ENCODE measurements around the gene AJM1. TPM values are rescaled to one million over a fixed set of nuclear protein-coding genes. Genes with fewer than 3 reads are reported as not detected.
"Not testable (repeated sequence)": the region's sequence is repeated elsewhere in the genome, so short reads cannot be mapped to it uniquely, and the experiment has no call there.

The AJM1 gene
- total RNA-seq, 1 donor from 2014 or later, result 5.9 TPM

- intact Hi-C loops (cut with DNase I), result no loop called here
- TF ChIP-seq CTCF (IDR thresholded peaks at IDR 0.05), result no peak
- peak overlapping the region; percentile 86 to 91 for H3K27ac ChIP-seq
These were observed 22.9 kb downstream of the AJM1 start for GRCh38 chr9:136865041-136865767.

GRCh38 chr9:136865768-136866103 lies 23.5 kb downstream of the AJM1 start:
- DNase-seq (ENCODE audit: low spot score in 2 of 2), result no peak
- H3K9me3 ChIP-seq, result no peaks in the 10 kb centered on the region
- peak overlapping the region; percentile 86 to 91 for H3K27ac ChIP-seq
- H3K4me3 ChIP-seq, result peak overlapping the region; percentile 81 to 97
- H3K27me3 ChIP-seq, result no peaks in the 10 kb centered on the region
- TF ChIP-seq CTCF (IDR thresholded peaks at IDR 0.05), result no peak
- intact Hi-C loops (cut with DNase I), result loop anchor here (1.0 kb wide), 3 partner anchors 16 to 79 kb away; partner anchors contain the start of genes FBXW5, PHPT1 and TRAF2
- peaks cover 30 to 33% of the 10 kb centered on the region in 2 donors for H3K36me3 ChIP-seq
- H3K4me1 ChIP-seq, result peaks cover 5 to 15% of the 10 kb centered on the region in 2 donors

More at GRCh38 chr9:136865041-136865767, 22.9 kb downstream of the AJM1 start:
- Histone ChIP-seq H3K36me3 (peaks cover 33 to 34% of the 10 kb centered on the region in 2 donors), H3K9me3 (no peaks in the 10 kb centered on the region), H3K4me1 (peaks cover 5 to 15% of the 10 kb centered on the region in 2 donors), H3K27me3 (no peaks in the 10 kb centered on the region), H3K4me3 (peak overlapping the region; percentile 81 to 97)
- DNase-seq (ENCODE audit: low spot score in 2 of 2), result no peak

- H3K9me3 ChIP-seq; DNase-seq (ENCODE audit: low spot score in 2 of 2); H3K27me3 ChIP-seq: not testable (repeated sequence)
- peak overlapping the region; percentile 81 to 97 for H3K4me3 ChIP-seq
- intact Hi-C loops (cut with DNase I), result loop anchor here (1.0 kb wide), 3 partner anchors 18 to 77 kb away; partner anchors contain the start of genes FBXW5, PHPT1 and TRAF2
- H3K27ac ChIP-seq, result peak overlapping the region; percentile 61 to 71
- peaks cover 5 to 15% of the 10 kb centered on the region in 2 donors for H3K4me1 ChIP-seq
- peaks cover 18 to 21% of the 10 kb centered on the region in 2 donors for H3K36me3 ChIP-seq
These were observed 24.7 kb downstream of the AJM1 start for GRCh38 chr9:136866898-136867421.

- intact Hi-C loops (cut with DNase I), result no loop called here
- Histone ChIP-seq H3K9me3 (no peaks in the 10 kb centered on the region), H3K4me1 (peaks cover 5 to 15% of the 10 kb centered on the region in 2 donors), H3K27me3 (no peaks in the 10 kb centered on the region), H3K36me3 (peaks cover 13 to 16% of the 10 kb centered on the region in 2 donors), H3K4me3 (no peak overlapping the region), H3K27ac (no peak overlapping the region)
- DNase-seq (ENCODE audit: low spot score in 2 of 2), result no peak
- no peak for TF ChIP-seq CTCF (IDR thresholded peaks at IDR 0.05)
These were observed 25.2 kb downstream of the AJM1 start for GRCh38 chr9:136867480-136867879.

- no peak for DNase-seq (ENCODE audit: low spot score in 2 of 2)
- H3K27ac ChIP-seq, result no peak overlapping the region
- no peaks in the 10 kb centered on the region for H3K27me3 ChIP-seq
- intact Hi-C loops (cut with DNase I), result no loop called here
- peaks cover 8 to 11% of the 10 kb centered on the region in 2 donors for H3K36me3 ChIP-seq
- peaks cover 5 to 15% of the 10 kb centered on the region in 2 donors for H3K4me1 ChIP-seq
- TF ChIP-seq CTCF (IDR thresholded peaks at IDR 0.05), result no peak
- no peak overlapping the region for H3K4me3 ChIP-seq
- H3K9me3 ChIP-seq, result no peaks in the 10 kb centered on the region
These were observed 25.6 kb downstream of the AJM1 start for GRCh38 chr9:136867917-136868316.

- Histone ChIP-seq H3K4me1 (peaks cover 5 to 15% of the 10 kb centered on the region in 2 donors), H3K27ac (no peak overlapping the region), H3K36me3 (peaks cover 1 to 4% of the 10 kb centered on the region in 2 donors), H3K4me3 (no peak overlapping the region), H3K27me3 (no peaks in the 10 kb centered on the region), H3K9me3 (no peaks in the 10 kb centered on the region)
- intact Hi-C loops (cut with DNase I), result no loop called here
- DNase-seq (ENCODE audit: low spot score in 2 of 2), result no peak
- no peak for TF ChIP-seq CTCF (IDR thresholded peaks at IDR 0.05)
These were observed 26.4 kb downstream of the AJM1 start for GRCh38 chr9:136868644-136869043.

GRCh38 chr9:136869611-136870010 lies 27.3 kb downstream of the AJM1 start:
- H3K27ac ChIP-seq; H3K9me3 ChIP-seq; DNase-seq (ENCODE audit: low spot score in 2 of 2); H3K4me3 ChIP-seq; H3K27me3 ChIP-seq; H3K36me3 ChIP-seq; intact Hi-C loops (cut with DNase I): not testable (repeated sequence)
- peaks cover 5 to 11% of the 10 kb centered on the region in 2 donors for H3K4me1 ChIP-seq

Data from ascending aorta (tissue), 2 donors.